HG03571 (cell line): Measurements from ENCODE around the gene SH2D2A.

Experiments used
- ATAC-seq: cut with Tn5 transposase; IDR thresholded peaks from one replicate; pipeline ENCODE4 v1.9.1; 2021; ENCODE audit not compliant: unreplicated experiment

SH2D2A gene

DNA sequence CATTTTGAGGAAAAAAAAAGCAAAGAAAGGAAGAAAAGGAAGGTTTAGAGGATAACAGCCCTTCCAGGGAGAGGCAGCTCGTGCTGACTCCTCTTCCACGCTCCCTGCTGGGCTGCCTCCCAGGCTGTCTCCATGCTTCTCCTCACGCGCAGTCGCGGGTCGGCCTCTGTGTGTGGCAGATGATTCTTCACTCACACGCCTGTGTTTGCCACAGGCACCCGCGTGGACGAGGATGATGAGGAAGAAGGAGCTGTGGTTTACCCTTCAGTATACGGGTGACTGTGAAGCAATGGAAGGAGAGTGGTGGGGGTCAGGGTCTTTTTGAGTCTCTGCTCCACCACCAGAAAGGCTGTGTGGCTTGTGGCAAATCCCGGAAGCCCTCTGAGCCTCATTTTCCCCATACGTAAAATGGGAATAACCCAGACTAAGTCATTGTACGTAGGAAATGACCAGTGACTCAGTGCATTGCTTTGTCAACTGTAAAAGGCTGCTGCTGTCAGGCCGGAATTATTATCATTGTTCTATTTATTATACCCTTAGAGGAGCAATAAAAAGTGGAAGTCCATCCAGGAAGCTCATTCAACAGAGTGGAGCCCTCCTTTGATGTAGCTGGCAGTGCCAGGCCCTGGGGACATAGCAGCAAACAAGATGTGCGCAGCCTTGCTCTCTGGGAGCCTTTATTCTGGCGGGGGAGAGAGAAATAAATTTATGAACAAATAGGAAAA is 11.9 kb upstream of the SH2D2A start:
- no peak for ATAC-seq

DNA sequence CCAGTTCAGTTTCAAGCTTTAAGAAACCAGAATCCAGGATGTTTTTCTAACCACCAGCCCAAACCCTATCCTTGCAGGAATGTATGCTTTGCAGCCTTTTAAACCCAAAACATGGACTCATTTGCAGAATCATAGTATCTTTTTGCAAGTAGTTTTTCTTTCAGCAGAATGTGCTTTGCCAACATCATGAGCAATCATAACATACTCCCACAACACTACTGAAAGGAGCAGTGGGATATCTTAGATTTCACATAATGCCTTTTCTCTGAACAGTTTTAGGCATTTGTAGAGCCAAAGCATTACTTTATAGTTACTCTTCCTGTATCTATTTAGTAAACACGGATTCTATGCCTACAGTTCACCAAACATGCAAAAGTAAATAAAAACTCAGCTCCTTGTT is 10.0 kb upstream of the SH2D2A start:
- ATAC-seq, result no peak

DNA sequence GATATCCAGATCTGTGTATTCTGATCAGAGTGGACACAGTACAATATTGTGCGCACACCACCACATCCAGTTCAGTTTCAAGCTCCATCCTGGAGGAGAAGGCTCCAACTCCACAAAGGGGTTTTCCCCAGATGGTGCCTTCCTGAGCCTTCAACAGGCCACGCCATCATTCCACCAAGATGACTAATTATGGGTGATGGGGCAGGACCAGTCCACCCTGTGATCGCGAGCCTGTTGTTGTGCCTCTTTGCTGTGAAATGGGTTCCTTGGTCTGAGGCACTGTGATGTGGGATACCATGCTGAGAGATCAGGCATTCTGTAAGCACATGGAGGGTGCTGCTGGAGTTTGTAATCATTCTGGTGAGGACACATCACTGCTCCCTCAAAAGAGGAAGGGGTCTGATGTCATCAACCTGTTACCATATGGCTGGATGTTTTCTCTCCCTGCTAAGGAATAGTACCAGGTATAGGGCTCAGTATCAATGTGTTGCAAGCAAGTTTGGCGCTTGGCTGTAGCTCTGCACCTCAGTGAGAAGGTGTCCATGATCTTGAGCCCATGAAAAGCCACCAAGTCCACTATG is 6.7 kb upstream of the SH2D2A start:
- no peak for ATAC-seq

- no peak for ATAC-seq
These were observed 6.0 kb upstream of the SH2D2A start for GRCh38 chr1:156822680-156823079.

DNA sequence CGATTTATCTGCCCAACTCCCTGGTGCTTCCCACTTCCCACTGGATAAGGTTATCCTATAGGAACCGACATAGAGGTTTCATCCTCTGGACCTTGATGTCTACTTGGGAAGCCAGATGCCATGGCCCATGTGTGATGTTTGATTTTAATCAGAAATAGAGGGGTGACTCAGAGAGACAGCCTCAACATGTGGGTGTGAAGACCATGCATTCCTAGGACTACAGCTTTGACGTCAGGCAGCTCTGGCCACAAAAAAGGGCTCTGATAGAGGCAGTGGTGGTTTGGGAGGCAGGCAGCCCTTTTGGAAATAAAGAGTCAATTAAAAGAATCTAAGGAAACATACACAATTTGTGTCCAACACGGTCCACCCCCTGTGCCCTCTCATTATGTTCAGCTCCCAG is 5.2 kb upstream of the SH2D2A start:
- no peak for ATAC-seq

GRCh38 chr1:156815961-156816422 is 656 bp downstream of the SH2D2A start:
- no peak for ATAC-seq

GRCh38 chr1:156815307-156815826 is 1.3 kb downstream of the SH2D2A start:
- ATAC-seq, result no peak

DNA sequence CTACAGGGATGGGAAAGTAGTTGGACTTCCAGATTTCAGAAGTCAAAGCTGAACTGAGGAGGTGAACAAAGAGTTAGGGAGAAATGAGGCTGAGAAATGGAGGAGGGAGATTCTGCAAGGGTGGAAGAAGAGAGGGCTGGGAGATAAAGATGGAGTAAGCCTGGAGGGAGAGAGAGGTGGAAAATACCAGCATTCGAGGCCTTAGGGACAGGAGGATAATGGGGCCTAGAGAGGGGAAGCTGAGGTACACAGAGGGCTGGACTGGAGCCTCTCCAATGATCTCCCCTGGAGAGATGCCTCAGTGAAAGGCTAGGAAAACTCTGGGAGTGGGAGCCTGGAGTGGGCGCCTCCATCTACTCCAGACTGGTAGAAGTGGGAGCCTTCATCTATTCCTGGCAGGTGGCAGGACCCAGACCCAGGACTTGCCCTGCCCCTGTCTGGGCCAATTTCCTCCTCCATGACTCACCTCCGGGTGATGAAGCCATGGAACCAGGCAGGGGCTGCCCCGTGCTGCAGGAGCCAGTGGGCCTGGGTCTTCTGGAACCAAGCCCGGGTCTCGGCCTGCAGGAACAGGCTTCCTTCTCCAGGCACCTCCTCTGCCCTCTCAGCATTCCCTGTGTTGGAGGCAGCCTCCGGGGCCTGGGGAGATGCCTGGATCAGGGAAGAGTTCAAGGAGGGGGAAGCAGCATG is 1.9 kb downstream of the SH2D2A start:
- ATAC-seq, result no peak

GRCh38 chr1:156813750-156814570 is 2.7 kb downstream of the SH2D2A start:
- ATAC-seq, result no peak

- no peak for ATAC-seq
These were observed 3.4 kb downstream of the SH2D2A start for GRCh38 chr1:156813298-156813697.

- no peak for ATAC-seq
These were observed 4.2 kb downstream of the SH2D2A start for GRCh38 chr1:156812293-156812990.

- ATAC-seq, result no peak
These were observed 5.5 kb downstream of the SH2D2A start for GRCh38 chr1:156811168-156811567.

DNA sequence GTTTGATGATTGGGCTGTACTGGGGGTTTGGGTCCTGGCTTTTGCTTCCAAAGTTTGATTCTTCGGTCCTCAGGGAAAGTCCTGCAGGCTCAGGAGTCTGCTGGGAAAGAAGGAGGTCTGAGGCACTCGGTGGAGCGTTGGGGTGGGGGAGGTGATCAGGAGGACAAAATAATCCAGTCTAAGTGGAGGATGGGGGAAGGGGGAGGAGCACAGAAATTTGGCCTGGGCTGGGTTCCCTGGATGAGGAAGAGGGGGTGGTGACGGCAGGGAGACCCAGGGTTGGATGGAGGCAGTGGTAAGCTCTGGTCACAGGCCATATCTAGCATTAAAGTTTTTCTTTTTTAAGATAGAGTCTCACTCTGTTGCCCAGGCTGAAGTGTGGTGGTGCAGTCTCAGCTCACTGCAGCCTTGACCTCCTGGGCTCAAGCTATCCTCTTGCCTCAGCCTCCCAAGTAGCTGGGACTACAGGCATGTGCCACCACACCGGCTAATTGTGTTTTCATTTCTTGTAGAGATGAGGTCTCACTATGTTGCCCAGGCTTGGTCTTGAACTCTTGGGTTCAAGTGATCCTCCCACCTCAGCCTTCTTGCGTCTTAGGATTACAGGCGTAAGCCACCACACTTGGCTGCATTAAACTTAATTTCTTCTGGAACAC is 6.8 kb downstream of the SH2D2A start:
- no peak for ATAC-seq

- no peak for ATAC-seq
These were observed 7.4 kb downstream of the SH2D2A start for GRCh38 chr1:156809281-156809680.

- ATAC-seq, result no peak
These were observed 8.2 kb downstream of the SH2D2A start for GRCh38 chr1:156808186-156809030.

DNA sequence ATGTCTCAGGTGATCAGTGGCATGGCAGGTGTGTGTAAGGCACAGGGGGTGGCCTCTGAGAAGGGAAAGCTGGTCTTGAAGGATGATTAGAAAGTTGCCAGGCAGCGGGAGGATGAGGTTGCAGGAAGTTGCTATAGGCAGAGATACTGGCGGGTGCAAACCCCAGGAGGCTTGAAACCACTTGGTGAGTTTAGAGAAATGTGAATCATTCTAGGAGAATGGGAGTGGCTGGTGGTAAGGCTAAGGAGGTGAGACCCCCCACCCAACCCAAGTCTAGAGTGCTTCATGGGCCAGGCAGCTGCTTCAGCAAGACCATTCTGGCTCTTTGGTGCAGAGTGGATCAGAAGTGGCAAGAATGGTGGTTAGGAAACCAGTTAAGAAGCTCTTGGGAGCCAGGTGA is 9.0 kb downstream of the SH2D2A start:
- no peak for ATAC-seq

DNA sequence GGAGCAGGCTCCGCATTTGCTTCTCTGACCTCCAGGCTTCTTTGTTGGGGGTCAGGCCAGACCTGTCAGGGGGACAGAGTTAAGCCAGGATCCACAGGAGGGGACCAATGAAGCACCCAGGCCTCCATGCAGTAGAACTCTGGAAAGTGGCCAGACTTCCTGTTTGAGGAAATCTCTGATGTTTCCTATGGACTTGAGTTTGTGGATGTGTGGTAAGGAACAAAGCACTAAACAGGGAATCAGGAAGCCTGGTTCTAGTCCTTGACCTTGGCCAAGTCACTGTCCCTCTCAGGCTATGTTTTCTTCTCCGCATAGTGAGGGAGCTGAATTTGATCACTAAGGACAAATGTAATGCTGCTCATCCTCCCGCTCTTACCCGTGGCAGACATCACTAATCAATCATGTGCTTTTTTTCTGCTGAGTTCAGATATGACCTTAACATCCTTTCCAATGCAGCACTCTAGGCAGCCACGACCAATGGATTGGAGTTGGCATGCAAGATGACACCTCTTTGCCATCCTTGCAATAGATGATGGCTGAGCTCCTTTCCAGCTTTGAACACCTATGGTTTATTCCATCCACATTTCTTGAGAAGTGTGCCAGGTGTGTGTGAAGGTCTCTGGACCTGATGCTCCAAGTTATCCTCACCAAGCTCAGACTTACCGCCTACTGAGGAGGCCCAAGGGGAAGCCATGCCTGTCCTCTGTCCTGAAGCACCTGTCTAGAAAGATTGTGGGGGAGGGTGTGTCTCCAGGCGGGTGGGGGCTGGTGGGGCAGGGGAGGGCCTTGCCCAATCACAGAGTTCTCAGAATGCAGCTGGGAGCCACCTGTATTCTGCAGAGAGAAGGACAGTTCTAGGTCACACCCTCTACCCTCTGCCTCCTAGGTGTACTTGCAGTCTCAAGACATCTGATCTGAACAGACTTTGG is 9.9 kb downstream of the SH2D2A start:
- no peak for ATAC-seq
